DND-41 (cell line): ENCODE measurements around the gene MTG2.

Experiments
- CTCF ChIP-seq: IDR thresholded peaks from 2 replicates; pipeline ENCODE4 v1.5.1; 2012; ENCODE audit warnings: borderline replicate concordance, low read length, moderate library complexity, mild to moderate bottlenecking; ENCODE audit not compliant: poor library complexity, severe bottlenecking; ENCODE audit errors: extremely low read depth
- EZH2 ChIP-seq: IDR thresholded peaks from 3 replicates; pipeline ENCODE4 v1.6.1; 2012; ENCODE audit warnings: borderline replicate concordance, low read depth, mild to moderate bottlenecking, moderate library complexity, low read length, inconsistent platforms; ENCODE audit not compliant: severe bottlenecking

DNA sequence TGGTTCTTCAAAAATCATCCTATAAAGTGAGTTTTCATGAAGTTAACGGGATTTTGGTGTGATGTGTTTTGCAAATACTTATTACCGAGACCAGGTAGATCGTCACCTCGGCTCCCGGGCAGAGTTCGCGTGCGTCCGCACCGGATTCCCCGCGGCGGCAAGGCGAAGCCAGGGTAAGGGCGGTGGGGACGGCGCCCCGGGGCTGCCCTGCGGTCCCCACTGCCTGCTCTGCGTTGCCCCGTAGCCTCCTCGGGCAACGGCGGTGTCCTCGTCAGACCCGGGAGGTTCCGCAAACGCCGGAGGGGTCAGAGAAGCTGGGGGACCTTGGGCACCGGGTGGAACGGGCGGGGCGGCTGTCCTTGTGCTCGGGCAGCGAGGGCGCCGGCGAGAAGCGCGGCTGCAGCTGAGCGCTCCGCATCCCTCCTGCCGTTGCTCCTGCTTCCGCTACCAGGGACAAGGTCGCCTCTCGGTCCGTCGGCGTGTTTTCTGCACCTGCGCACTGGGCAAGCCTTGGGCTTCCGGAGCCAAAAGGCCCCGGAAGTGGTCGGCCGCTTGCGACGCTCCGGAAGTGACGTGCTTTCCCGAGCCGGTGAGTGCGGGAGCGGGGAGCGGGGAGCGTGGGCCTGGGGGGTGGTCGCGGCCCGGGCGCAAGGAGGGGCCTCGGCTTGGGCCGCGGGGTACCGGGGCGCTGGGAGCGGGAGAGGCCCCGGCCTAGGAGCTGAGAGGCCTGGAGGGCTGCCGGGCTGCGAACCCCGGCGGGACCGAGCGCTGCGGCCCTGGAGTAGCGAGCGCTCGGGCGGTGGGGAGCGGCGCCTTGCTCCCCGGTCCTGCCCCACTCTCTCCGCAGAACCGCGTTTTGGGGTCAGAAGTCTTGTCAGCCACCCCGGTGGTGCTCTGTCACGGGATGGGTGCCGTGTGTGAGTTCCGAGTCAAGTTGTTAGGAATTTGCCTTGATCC is at the start of gene MTG2:
- no peak for TF ChIP-seq CTCF
- TF ChIP-seq EZH2 = no peak
